HepG2 (cell line): ENCODE data around the gene TMF1.

Source experiments
- GLI4 ChIP-seq: sonication (generic); formaldehyde crosslinking; IDR thresholded peaks from 2 replicates; pipeline ENCODE4 v1.5.1; 2020; ENCODE audit warnings: missing genetic modification reagents, mild to moderate bottlenecking, moderate library complexity, borderline replicate concordance
- REST ChIP-seq, 2 experiments: IDR thresholded peaks; 2 replicates each; pipeline ENCODE4 v1.6.1; 2011 to 2012; ENCODE audit warnings: low read length in 2 of 2, borderline replicate concordance in 1 of 2, low read depth in 1 of 2, mild to moderate bottlenecking in 1 of 2, moderate library complexity in 1 of 2
- SMAD9 ChIP-seq: sonication (generic); formaldehyde crosslinking; IDR thresholded peaks from 2 replicates; pipeline ENCODE4 v1.5.1; 2020; ENCODE audit warnings: mild to moderate bottlenecking, missing genetic modification reagents
- SNAPC2 ChIP-seq: sonication (generic); formaldehyde crosslinking; IDR thresholded peaks from 2 replicates; pipeline ENCODE4 v1.8.1; 2022; ENCODE audit warnings: mild to moderate bottlenecking, missing genetic modification reagents

GRCh38 chr3:69065318-69065964 is 13.3 kb upstream of the TMF1 start:
- TF ChIP-seq GLI4 (CRISPR knock-in tag), result no peak
- TF ChIP-seq SMAD9, result no peak
- TF ChIP-seq SNAPC2, result no peak
- TF ChIP-seq REST (IDR thresholded peaks at IDR 0.05; ENCODE audit: borderline replicate concordance in 1 of 2, low read depth in 1 of 2, low read length in 2 of 2), result no peak
